HG02981 (cell line): ENCODE measurements around the gene MYH14.

ENCODE experiments used
- ATAC-seq: cut with Tn5 transposase; IDR thresholded peaks from one replicate; pipeline ENCODE4 v1.9.1; 2021; ENCODE audit warnings: mild to moderate bottlenecking, moderate library complexity; ENCODE audit not compliant: unreplicated experiment

The MYH14 gene

GRCh38 chr19:50286443-50286842, 83.0 kb downstream of the MYH14 start:
- ATAC-seq, result no peak

DNA sequence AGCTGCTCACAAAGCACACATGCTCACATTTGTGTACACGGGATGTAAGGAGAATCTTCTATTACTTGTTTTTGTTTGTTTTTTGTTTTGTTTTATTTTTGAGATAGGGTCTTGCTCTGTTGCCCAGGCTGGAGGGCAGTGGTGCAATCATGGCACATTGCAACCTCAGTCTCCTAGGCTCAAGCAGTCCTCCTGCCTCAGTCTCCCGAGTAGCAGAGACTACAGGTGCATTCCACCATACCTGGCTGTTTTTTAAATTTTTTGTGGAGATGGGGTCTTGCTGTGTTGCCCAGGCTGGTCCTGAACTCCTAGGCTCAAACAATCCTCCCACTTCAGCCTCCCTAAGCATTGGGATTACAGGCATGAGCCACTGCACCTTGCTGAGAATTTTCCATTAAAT, 83.9 kb downstream of the MYH14 start:
- no peak for ATAC-seq

- no peak for ATAC-seq
Measured at GRCh38 chr19:50288954-50289353, 85.5 kb downstream of the MYH14 start.

- ATAC-seq, result no peak
Measured at GRCh38 chr19:50290011-50290410, 86.6 kb downstream of the MYH14 start.

- no peak for ATAC-seq
Measured at GRCh38 chr19:50290775-50291174, 87.4 kb downstream of the MYH14 start.

DNA sequence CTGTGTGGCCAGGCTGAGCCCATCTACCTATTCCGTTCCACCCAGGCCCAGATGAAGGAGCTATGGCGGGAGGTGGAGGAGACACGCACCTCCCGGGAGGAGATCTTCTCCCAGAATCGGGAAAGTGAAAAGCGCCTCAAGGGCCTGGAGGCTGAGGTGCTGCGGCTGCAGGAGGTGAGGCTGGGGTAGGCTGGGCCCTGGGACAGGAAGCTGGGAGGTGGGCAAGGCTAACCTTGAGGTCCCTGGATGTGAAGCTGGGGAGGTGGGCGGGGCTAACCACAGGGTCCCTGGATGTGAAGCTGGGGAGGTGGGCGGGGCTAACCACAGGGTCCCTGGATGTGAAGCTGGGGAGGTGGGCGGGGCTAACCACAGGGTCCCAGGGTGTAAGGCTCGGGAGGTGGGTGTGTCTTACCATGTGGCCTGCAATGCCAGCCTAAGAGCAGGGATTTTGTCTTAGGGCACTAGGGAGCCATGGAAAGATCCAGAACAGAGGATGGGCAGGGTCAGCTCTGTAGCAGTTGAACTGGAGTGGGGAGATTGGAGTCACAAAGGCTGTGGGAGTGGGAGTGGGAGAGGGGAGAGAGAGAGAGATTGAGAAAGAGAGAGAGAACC, 88.9 kb downstream of the MYH14 start:
- ATAC-seq, result no peak

- ATAC-seq, result no peak
Measured at GRCh38 chr19:50293263-50294004, 90.0 kb downstream of the MYH14 start.

DNA sequence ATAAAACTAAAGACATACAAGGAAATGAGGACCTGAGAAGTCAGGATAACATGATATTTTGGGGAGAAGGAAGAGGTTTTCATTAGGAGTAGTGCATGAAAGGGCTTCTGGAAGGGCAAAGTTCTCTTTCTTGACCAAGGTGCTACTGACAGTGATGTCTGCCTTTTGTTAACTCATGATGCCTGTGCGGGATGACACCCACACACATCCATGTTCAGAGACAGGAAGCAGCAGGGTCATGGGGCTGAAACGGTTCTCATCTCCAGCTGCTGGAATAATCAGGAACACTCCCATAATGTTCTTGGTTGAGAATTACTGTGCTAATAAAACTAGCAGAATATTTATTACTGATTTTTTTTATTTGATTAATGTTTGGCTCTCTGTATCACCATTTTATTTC, 96.6 kb downstream of the MYH14 start:
- ATAC-seq, result no peak

DNA sequence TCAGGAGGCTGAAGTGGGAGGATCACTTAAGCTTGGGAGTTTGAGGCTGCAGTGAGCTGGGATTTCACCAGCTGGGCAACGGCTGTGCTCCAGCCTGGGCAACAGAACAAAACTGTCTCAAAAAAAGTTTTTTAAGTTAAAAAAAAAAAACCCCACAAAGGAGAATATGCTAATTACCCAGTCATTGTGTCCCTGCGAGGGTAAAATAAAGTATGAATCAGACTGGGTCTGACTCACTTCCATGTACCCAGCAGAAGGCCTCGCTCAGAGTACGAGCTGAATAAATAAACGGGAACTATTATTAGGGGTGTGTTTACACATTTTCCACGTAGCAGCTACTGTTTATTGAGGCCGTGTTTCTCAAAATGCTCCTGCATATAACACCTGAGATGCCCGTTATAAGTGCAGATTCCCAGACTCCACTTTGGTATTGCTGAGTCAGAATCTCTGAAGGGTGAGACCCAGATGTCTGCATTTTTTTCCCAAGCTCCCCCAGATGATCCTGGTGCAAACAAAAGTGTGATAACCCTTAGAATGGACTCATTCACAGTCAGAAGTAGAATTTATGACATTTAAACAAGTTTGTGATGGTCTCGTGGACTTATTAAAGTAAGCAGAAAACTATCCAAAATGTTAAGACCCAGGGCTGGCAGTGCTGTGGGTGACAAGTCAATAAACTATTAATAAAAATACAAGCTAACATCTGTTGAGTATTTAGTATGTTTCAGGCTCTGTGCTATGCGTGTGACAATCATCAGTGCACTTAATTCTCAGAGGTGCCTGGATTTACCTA, 97.6 kb downstream of the MYH14 start:
- ATAC-seq, result no peak

GRCh38 chr19:50301607-50301971, 98.2 kb downstream of the MYH14 start:
- no peak for ATAC-seq

GRCh38 chr19:50303558-50303957, 100.1 kb downstream of the MYH14 start:
- ATAC-seq, result no peak

DNA sequence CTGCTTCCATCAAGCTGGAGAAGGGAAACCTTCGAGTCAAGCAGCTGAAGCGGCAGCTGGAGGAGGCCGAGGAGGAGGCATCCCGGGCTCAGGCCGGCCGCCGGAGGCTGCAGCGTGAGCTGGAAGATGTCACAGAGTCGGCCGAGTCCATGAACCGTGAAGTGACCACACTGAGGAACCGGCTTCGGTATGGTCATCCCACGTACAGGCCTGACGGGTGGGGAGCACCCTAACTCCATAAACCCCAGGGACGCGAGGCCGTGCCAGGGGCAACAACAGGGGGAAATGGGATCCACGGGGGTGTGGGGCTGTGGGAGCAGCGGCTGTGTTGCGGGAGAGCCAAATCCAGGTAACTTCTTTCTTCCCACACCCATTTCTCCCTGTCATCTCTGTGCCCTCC, 105.6 kb downstream of the MYH14 start:
- ATAC-seq, result no peak

GRCh38 chr19:50309396-50310125, 106.1 kb downstream of the MYH14 start:
- no peak for ATAC-seq

DNA sequence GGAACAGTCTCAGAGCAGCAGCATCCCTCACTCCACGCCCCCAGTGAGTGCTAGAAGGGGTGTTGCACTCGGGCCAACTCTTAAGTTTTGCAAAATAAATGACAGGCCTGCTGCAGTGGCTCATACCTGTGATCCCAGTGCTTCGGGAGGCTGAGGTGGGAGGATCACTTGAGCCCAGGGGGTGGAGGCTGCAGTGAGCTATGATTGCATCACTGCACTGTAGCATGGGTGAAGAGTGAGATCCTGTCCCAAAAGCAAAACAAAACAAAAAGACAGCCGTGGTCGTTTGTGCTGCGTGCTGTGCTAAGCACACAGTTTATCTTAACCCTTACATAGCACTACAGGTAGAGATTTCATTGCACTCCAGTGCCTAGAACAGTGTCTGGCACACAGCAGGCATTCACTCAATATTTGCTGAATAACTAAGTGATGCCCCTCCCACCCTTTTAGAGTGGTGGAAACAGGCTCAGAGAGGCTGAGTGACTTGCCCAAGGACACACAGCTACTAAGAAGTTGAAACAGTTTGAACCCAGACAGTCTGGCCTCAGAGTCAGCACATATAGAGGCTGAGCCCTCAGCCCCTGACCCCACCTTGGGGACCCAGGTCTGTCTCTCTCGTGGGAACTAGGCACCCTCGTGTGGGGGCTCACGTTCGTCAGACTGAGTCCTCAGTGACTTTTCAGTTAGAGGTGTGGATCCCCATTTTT, 107.5 kb downstream of the MYH14 start:
- ATAC-seq, result no peak

- ATAC-seq, result no peak
Measured at GRCh38 chr19:50311723-50312635, 108.6 kb downstream of the MYH14 start.

DNA sequence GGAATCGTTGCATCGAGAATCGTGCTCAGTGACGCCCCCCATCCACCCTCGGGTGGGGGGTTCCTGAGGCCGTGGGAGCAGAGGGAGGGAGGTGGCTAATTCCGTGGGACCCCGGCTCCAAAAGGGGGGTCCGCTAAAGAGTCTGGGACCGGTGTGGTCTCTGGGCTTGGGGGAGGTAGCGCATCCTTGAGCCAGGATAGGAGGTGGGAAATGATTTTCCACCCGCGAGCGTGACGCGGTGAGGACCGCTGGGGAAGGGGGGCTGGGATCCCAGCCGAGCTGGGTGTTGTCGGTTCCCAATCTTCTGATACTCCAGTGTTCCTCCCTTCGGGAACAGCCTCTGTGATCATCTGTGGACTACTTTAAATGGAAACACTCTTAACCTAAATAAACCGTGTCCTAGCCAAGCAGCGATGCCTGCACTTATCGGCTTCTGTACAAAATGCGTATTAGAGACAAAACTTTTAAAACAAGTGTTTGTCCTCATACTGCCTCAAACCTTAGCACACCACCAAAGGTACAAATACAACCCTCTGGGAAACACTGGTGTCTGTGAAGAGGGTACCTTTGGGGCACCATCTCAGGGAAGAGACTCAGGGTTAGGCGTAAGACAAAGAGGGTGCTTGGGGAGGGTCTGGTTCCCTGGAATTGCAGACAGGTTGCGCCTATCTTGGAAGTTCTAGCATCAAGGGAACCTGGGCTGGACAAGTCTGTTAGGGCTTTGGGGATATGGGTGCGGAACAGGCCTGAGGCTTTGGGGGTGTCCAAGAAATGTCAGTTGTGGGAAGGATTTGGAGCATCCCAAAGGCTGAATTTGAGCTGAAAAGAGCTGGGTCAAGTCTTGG, 109.8 kb downstream of the MYH14 start:
- ATAC-seq, result no peak

DNA sequence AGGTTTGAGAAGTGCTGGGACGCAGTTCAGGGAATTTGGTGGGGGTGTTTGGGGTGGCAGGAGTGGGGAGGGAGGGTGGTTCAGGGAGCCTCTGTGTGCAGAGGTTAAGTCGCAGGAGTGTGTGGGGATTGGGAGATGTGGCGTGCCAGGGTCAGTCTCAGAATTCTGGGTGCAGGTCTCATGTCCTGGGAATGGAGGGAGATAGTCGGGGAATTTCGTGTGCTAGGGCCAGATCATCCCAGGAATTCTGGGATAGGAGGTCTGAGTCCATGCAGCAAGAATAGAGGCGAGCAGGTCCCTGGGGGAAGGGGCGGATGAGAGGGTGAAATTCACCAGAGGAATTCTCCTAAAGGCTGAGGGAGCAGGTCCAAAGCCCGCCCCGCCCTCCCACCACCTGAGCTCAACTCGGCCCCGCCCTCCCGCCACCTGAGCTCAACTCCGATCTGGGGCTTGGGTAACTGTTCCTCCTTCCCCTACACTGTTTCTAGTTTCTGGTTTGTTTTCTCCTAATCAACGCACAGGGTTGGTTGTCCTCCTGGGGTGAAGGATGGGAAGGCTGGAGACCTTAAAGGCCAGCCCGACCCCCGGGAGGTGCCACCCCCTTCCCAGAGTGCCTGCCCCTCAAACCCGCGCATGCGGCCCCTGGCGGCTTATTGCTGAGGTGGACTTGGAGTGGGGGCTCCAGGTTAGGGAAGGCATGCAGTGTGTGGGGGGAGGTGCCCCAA, 110.6 kb downstream of the MYH14 start:
- ATAC-seq, result no peak
